ENCODE results near the gene CLASP1.

CLASP1 gene

GRCh38 chr2:121579309-121579708, 70.0 kb downstream of the CLASP1 start:
- TF ChIP-seq, protein P1, sequence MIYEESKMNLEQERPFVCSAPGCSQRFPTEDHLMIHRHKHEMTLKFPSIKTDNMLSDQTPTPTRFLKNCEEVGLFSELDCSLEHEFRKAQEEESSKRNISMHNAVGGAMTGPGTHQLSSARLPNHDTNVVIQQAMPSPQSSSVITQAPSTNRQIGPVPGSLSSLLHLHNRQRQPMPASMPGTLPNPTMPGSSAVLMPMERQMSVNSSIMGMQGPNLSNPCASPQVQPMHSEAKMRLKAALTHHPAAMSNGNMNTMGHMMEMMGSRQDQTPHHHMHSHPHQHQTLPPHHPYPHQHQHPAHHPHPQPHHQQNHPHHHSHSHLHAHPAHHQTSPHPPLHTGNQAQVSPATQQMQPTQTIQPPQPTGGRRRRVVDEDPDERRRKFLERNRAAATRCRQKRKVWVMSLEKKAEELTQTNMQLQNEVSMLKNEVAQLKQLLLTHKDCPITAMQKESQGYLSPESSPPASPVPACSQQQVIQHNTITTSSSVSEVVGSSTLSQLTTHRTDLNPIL (CRISPR knock-in tag; IDR thresholded peaks at IDR 0.05; ENCODE audit: low read depth), result no peak
- TF ChIP-seq ZNF70 (CRISPR knock-in tag; IDR thresholded peaks at IDR 0.05), result no peak
- TF ChIP-seq, protein P2, sequence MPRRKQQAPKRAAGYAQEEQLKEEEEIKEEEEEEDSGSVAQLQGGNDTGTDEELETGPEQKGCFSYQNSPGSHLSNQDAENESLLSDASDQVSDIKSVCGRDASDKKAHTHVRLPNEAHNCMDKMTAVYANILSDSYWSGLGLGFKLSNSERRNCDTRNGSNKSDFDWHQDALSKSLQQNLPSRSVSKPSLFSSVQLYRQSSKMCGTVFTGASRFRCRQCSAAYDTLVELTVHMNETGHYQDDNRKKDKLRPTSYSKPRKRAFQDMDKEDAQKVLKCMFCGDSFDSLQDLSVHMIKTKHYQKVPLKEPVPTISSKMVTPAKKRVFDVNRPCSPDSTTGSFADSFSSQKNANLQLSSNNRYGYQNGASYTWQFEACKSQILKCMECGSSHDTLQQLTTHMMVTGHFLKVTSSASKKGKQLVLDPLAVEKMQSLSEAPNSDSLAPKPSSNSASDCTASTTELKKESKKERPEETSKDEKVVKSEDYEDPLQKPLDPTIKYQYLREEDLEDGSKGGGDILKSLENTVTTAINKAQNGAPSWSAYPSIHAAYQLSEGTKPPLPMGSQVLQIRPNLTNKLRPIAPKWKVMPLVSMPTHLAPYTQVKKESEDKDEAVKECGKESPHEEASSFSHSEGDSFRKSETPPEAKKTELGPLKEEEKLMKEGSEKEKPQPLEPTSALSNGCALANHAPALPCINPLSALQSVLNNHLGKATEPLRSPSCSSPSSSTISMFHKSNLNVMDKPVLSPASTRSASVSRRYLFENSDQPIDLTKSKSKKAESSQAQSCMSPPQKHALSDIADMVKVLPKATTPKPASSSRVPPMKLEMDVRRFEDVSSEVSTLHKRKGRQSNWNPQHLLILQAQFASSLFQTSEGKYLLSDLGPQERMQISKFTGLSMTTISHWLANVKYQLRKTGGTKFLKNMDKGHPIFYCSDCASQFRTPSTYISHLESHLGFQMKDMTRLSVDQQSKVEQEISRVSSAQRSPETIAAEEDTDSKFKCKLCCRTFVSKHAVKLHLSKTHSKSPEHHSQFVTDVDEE (CRISPR knock-in tag; IDR thresholded peaks at IDR 0.05), result no peak
- TF ChIP-seq CSDC2 (CRISPR knock-in tag; IDR thresholded peaks at IDR 0.05), result no peak
- TF ChIP-seq TOX (CRISPR knock-in tag; IDR thresholded peaks at IDR 0.05; ENCODE audit: borderline replicate concordance), result no peak
- TF ChIP-seq ISL1 (CRISPR knock-in tag; IDR thresholded peaks at IDR 0.05), result no peak
- TF ChIP-seq ZNF565 (CRISPR knock-in tag; conservative IDR thresholded peaks at IDR 0.05; ENCODE audit: low read depth), result no peak
- no peak for TF ChIP-seq ARNTL (CRISPR knock-in tag; IDR thresholded peaks at IDR 0.05; ENCODE audit: borderline replicate concordance, low read depth)
- TF ChIP-seq ZC3H10 (CRISPR knock-in tag; IDR thresholded peaks at IDR 0.05), result no peak
- no peak for TF ChIP-seq ESRRG (CRISPR knock-in tag; IDR thresholded peaks at IDR 0.05)
- ATAC-seq, result no peak; the same call in 2 of the 3 replicates

DNA sequence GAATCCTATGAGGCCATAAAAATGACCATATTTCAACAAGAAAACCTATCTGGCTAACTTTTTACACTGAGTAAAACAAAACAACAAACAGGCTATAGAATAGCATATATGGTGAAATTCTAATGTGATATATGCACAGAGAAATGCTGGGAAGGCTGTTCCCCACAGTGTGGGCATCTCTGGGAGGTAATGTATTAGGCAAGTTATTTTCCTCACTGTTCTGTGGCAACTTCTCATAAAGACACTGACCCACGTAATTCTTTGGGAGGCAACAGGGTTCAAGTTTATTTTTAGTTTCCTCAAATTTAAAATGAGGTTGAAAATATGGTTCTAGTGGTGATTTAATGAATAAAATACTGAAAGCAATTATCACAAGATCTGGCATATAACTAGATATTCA, 71.9 kb downstream of the CLASP1 start:
- TF ChIP-seq ZFP30 (CRISPR knock-in tag; IDR thresholded peaks at IDR 0.05) (no peak), GLIS3 (CRISPR knock-in tag; IDR thresholded peaks at IDR 0.05) (no peak), ZNF565 (CRISPR knock-in tag; conservative IDR thresholded peaks at IDR 0.05; ENCODE audit: low read depth) (no peak), ZFP3 (CRISPR knock-in tag; IDR thresholded peaks at IDR 0.05) (no peak), TOX (CRISPR knock-in tag; IDR thresholded peaks at IDR 0.05; ENCODE audit: borderline replicate concordance) (no peak), PPARA (CRISPR knock-in tag; IDR thresholded peaks at IDR 0.05; ENCODE audit: borderline replicate concordance) (no peak), ZNF8 (CRISPR knock-in tag; IDR thresholded peaks at IDR 0.05) (no peak), BACH2 (CRISPR knock-in tag; IDR thresholded peaks at IDR 0.05; ENCODE audit: borderline replicate concordance) (no peak), ARNTL (CRISPR knock-in tag; IDR thresholded peaks at IDR 0.05; ENCODE audit: borderline replicate concordance, low read depth) (no peak), TCF4 (CRISPR knock-in tag; IDR thresholded peaks at IDR 0.05; ENCODE audit: borderline replicate concordance) (no peak), CSDC2 (CRISPR knock-in tag; IDR thresholded peaks at IDR 0.05) (no peak), ISL1 (CRISPR knock-in tag; IDR thresholded peaks at IDR 0.05) (no peak), SNAI2 (CRISPR knock-in tag; IDR thresholded peaks at IDR 0.05) (no peak), OSR1 (CRISPR knock-in tag; IDR thresholded peaks at IDR 0.05) (no peak), RARB (CRISPR knock-in tag; IDR thresholded peaks at IDR 0.05) (no peak), ESRRG (CRISPR knock-in tag; IDR thresholded peaks at IDR 0.05) (no peak)
- TF ChIP-seq, protein P3, sequence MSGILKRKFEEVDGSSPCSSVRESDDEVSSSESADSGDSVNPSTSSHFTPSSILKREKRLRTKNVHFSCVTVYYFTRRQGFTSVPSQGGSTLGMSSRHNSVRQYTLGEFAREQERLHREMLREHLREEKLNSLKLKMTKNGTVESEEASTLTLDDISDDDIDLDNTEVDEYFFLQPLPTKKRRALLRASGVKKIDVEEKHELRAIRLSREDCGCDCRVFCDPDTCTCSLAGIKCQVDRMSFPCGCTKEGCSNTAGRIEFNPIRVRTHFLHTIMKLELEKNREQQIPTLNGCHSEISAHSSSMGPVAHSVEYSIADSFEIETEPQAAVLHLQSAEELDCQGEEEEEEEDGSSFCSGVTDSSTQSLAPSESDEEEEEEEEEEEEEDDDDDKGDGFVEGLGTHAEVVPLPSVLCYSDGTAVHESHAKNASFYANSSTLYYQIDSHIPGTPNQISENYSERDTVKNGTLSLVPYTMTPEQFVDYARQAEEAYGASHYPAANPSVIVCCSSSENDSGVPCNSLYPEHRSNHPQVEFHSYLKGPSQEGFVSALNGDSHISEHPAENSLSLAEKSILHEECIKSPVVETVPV (CRISPR knock-in tag; IDR thresholded peaks at IDR 0.05), result no peak
- TF ChIP-seq, protein P2 (CRISPR knock-in tag; IDR thresholded peaks at IDR 0.05), result no peak
- TF ChIP-seq, protein P1 (CRISPR knock-in tag; IDR thresholded peaks at IDR 0.05; ENCODE audit: low read depth), result no peak
- TF ChIP-seq, protein P4, sequence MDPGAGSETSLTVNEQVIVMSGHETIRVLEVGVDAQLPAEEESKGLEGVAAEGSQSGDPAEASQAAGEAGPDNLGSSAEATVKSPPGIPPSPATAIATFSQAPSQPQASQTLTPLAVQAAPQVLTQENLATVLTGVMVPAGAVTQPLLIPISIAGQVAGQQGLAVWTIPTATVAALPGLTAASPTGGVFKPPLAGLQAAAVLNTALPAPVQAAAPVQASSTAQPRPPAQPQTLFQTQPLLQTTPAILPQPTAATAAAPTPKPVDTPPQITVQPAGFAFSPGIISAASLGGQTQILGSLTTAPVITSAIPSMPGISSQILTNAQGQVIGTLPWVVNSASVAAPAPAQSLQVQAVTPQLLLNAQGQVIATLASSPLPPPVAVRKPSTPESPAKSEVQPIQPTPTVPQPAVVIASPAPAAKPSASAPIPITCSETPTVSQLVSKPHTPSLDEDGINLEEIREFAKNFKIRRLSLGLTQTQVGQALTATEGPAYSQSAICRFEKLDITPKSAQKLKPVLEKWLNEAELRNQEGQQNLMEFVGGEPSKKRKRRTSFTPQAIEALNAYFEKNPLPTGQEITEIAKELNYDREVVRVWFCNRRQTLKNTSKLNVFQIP (CRISPR knock-in tag; IDR thresholded peaks at IDR 0.05; ENCODE audit: borderline replicate concordance, low read depth), result no peak
- ATAC-seq, result no peak

Measured in SK-N-SH treated with all-trans-retinoic acid at 6 μM for 48 hours (cell line).